IMR-90 (cell line): ENCODE measurements around the gene C3orf49. TPM values are rescaled to one million over a fixed set of nuclear protein-coding genes. Genes with fewer than 3 reads are reported as not detected.

ENCODE experiments used
- ATAC-seq: fragments of 200-7000 bp; cut with Tn5 transposase; 2 replicates; pipeline ENCODE4 v1.9.1; 2020; ENCODE audit warnings: low read depth, mild to moderate bottlenecking, moderate library complexity
- BruUV-seq: library from RNA; stranded (reverse); fragments of 400-500 nt; replicated peaks from 2 replicates; lab custom pipeline; 2021; lab: Mats Ljungman, UMichigan
- CTCF ChIA-PET: fragments of 300-600 bp; formaldehyde crosslinking; extraction: SDS; loops from one replicate; lab custom pipeline; 2021; ENCODE audit warnings: antibody characterized with exemption; lab: Yijun Ruan, JAX
- POLR2A ChIA-PET: fragments of 300-600 bp; sonication (Branson Sonifier 250); formaldehyde crosslinking; loops from one replicate; lab custom pipeline; 2022; ENCODE audit warnings: antibody characterized with exemption; ENCODE audit not compliant: unreplicated experiment; lab: Charles Lee
- DNase-seq: peaks from one replicate; pipeline ENCODE4 v3.0.0; 2013
- H2AFZ ChIP-seq: replicated peaks from 2 replicates; pipeline ENCODE3; 2013; ENCODE audit warnings: low read length, mild to moderate bottlenecking; ENCODE audit not compliant: poor library complexity
- H2AK5ac ChIP-seq: 2 replicates; pipeline ENCODE4 v1.6.1; 2013; ENCODE audit warnings: low read depth, low read length, inconsistent platforms
- H2AK9ac ChIP-seq: replicated peaks from 2 replicates; pipeline ENCODE3; 2013; ENCODE audit warnings: mild to moderate bottlenecking, low read depth, low read length, moderate library complexity; ENCODE audit not compliant: poor library complexity
- H2BK120ac ChIP-seq: 2 replicates; pipeline ENCODE4 v1.6.1; 2013; ENCODE audit warnings: low read depth, low read length, inconsistent platforms
- H2BK15ac ChIP-seq: 3 replicates; pipeline ENCODE4 v1.6.1; 2013; ENCODE audit warnings: low read depth, low read length, inconsistent platforms
- H2BK20ac ChIP-seq: 2 replicates; pipeline ENCODE4 v1.6.1; 2013; ENCODE audit warnings: low read depth, mild to moderate bottlenecking, inconsistent platforms, low read length, moderate library complexity
- H2BK5ac ChIP-seq: 2 replicates; pipeline ENCODE4 v1.6.1; 2013; ENCODE audit warnings: mild to moderate bottlenecking, low read depth, low read length, inconsistent platforms; ENCODE audit not compliant: poor library complexity, severe bottlenecking
- H3K14ac ChIP-seq: replicated peaks from 2 replicates; pipeline ENCODE4 v1.6.1; 2013; ENCODE audit warnings: low read depth, low read length, inconsistent platforms
- H3K18ac ChIP-seq: 2 replicates; pipeline ENCODE4 v1.6.1; 2013; ENCODE audit warnings: low read depth, low read length, control low read depth
- H3K23ac ChIP-seq: 2 replicates; pipeline ENCODE4 v1.6.1; 2013; ENCODE audit warnings: low read depth, low read length, inconsistent platforms
- H3K27ac ChIP-seq: 2 replicates; pipeline ENCODE4 v1.5.1; 2013; ENCODE audit warnings: mild to moderate bottlenecking, control low read depth, low read length; ENCODE audit not compliant: insufficient read depth
- H3K27me3 ChIP-seq: 2 replicates; pipeline ENCODE4 v1.6.1; 2013; ENCODE audit warnings: low read length; ENCODE audit not compliant: control insufficient read depth, insufficient read depth
- H3K36me3 ChIP-seq: 2 replicates; pipeline ENCODE4 v1.6.1; 2013; ENCODE audit warnings: low read length, mixed read lengths; ENCODE audit not compliant: control insufficient read depth, insufficient read depth
- H3K4ac ChIP-seq: 2 replicates; pipeline ENCODE4 v1.6.1; 2013; ENCODE audit warnings: low read depth, low read length, inconsistent platforms
- H3K4me1 ChIP-seq: 2 replicates; pipeline ENCODE4 v1.6.1; 2013; ENCODE audit warnings: low read length, mixed read lengths; ENCODE audit not compliant: control insufficient read depth, insufficient read depth
- H3K4me2 ChIP-seq: 2 replicates; pipeline ENCODE4 v1.6.1; 2013; ENCODE audit warnings: low read depth, mild to moderate bottlenecking, control low read depth, low read length, moderate library complexity
- H3K4me3 ChIP-seq: 2 replicates; pipeline ENCODE4 v1.5.1; 2013; ENCODE audit warnings: low read depth, mild to moderate bottlenecking, control low read depth, low read length, moderate library complexity; ENCODE audit not compliant: insufficient read depth
- H3K56ac ChIP-seq: 2 replicates; pipeline ENCODE4 v1.6.1; 2013; ENCODE audit warnings: low read length, inconsistent platforms; ENCODE audit not compliant: insufficient read depth; ENCODE audit errors: extremely low read depth
- H3K79me1 ChIP-seq, 2 experiments: 2 replicates each; pipeline ENCODE4 v1.6.1; 2013; ENCODE audit warnings: low read length in 2 of 2, inconsistent platforms in 1 of 2, low read depth in 1 of 2
- H3K9ac ChIP-seq: 2 replicates; pipeline ENCODE4 v1.6.1; 2013; ENCODE audit warnings: low read depth, low read length, control low read depth
- H3K9me1 ChIP-seq: 2 replicates; pipeline ENCODE4 v1.6.1; 2013; ENCODE audit warnings: low read length, inconsistent platforms; ENCODE audit not compliant: insufficient read depth
- H3K9me3 ChIP-seq: 2 replicates; pipeline ENCODE4 v1.6.1; 2013; ENCODE audit warnings: low read length; ENCODE audit not compliant: control insufficient read depth, insufficient read depth
- H4K20me1 ChIP-seq: 2 replicates; pipeline ENCODE4 v1.6.1; 2013; ENCODE audit warnings: low read length, inconsistent platforms; ENCODE audit not compliant: insufficient read depth
- H4K5ac ChIP-seq: 2 replicates; pipeline ENCODE4 v1.6.1; 2013; ENCODE audit warnings: mild to moderate bottlenecking, low read depth, low read length, control low read depth
- H4K8ac ChIP-seq, 2 experiments: 2 replicates each; pipeline ENCODE4 v1.6.1; 2013; ENCODE audit warnings: low read depth in 2 of 2, low read length in 2 of 2, control low read depth in 1 of 2, inconsistent platforms in 1 of 2
- H4K91ac ChIP-seq: 2 replicates; pipeline ENCODE4 v1.6.1; 2013; ENCODE audit warnings: low read depth, low read length, inconsistent platforms; ENCODE audit not compliant: insufficient read depth
- ELK1 ChIP-seq: fragments of 150-350 bp; IDR thresholded peaks from 2 replicates; pipeline ENCODE4 v1.6.1; 2016; ENCODE audit warnings: low read depth, mild to moderate bottlenecking, low read length, moderate library complexity, borderline replicate concordance
- MXI1 ChIP-seq: IDR thresholded peaks from 2 replicates; pipeline ENCODE4 v1.6.1; 2012; ENCODE audit warnings: low read depth, mild to moderate bottlenecking, low read length, moderate library complexity, borderline replicate concordance
- WGBS, 2 experiments: methylation state at CpG; one replicate each; pipeline versions ENCODE4 v1.1.5 to v1.1.7; 2013; ENCODE audit warnings: missing lambda C conversion rate in 2 of 2; ENCODE audit not compliant: insufficient read length in 1 of 2; ENCODE audit errors: extremely low coverage in 2 of 2; 5-methylcytosine and 5-hydroxymethylcytosine counted together
- dilution Hi-C: fragments of 300-500 bp; cut with HindIII; formaldehyde crosslinking; loops from one replicate; pipeline ENCODE4 v1.14.3; 2018; ENCODE audit warnings: low sequenced_read_pairs; ENCODE audit not compliant: unreplicated experiment
- in situ Hi-C: fragments of 300-500 bp; cut with MboI; formaldehyde crosslinking; loops from 3 replicates; pipeline ENCODE4 v1.14.3; 2019; ENCODE audit warnings: low sequenced_read_pairs, inconsistent platforms, mixed read lengths
- intact Hi-C: fragments of 100-400 bp; cut with micrococcal nuclease; formaldehyde crosslinking; loops from 2 replicates; pipeline ENCODE4 v1.10.0; 2022
- polyA plus RNA-seq, 3 experiments: library from polyadenylated mRNA; depleted of rRNA; stranded (reverse); fragments of >200 nt; gene quantifications; 2 replicates each; pipeline ENCODE4 v1.2.3, GENCODE V29; 2012; ENCODE audit warnings: low replicate concordance in 1 of 3
- total RNA-seq: library from RNA; depleted of rRNA; stranded (reverse); fragments of >200 nt; gene quantifications from 2 replicates; pipeline ENCODE4 v1.2.3, GENCODE V29; 2012

The C3orf49 gene
- total and polyA plus RNA-seq, 2 of the 4 experiments (the other 2 are of a cell fraction): not detected

GRCh38 chr3:63863150-63864007 lies 44.3 kb downstream of the C3orf49 start, which contains the start of the genes ATXN7 and THOC7:
ATXN7 (plus strand) TSS chr3:63863867; CDS start chr3:63912599, 48,732 bp downstream.
THOC7 (minus strand) TSS chr3:63863805; CDS start chr3:63863790, 15 bp downstream.
- peak within 1 kb of the TSS; percentile 94 for H2AK5ac ChIP-seq
- ChIA-PET POLR2A (no interaction called here), CTCF (no interaction called here)
- H4K5ac ChIP-seq: peak within 1 kb of the TSS; percentile 82
- peak within 1 kb of the TSS; percentile 94 for H3K4me3 ChIP-seq
- H3K9me3 ChIP-seq: no peaks in the 10 kb centered on the region
- peak; percentile 38 for DNase-seq
- no peaks in the 10 kb centered on the region for H3K27me3 ChIP-seq
- peak within 1 kb of the TSS; percentile 96 for H2AFZ ChIP-seq
- peak within 1 kb of the TSS; percentile 57 for H3K56ac ChIP-seq
- peak; percentile 84 for ATAC-seq
- H3K27ac ChIP-seq: peak within 1 kb of the TSS; percentile 90
- peak within 1 kb of the TSS; percentile 100 for H3K23ac ChIP-seq
- peak within 1 kb of the TSS; percentile 70 for H2BK20ac ChIP-seq
- H2AK9ac ChIP-seq: peak within 1 kb of the TSS; percentile 96
- no peaks in the 10 kb centered on the region; the same call in 1 of the 2 replicates for H3K36me3 ChIP-seq
- H3K14ac ChIP-seq: peak within 1 kb of the TSS; percentile 97
- dilution Hi-C loops (no loop called here), intact Hi-C loops (loop anchor here (2.0 to 5.0 kb wide), 2 partner anchors 114 to 129 kb away; no protein-coding TSS in a partner anchor), in situ Hi-C loops (no loop called here)
- H2BK5ac ChIP-seq: peak within 1 kb of the TSS; percentile 93
- H3K4me2 ChIP-seq: peak within 1 kb of the TSS; percentile 99
- H4K20me1 ChIP-seq: no peaks in the 10 kb centered on the region; the same call in 1 of the 2 replicates
- BruUV-seq: no TSS peak
- H3K9ac ChIP-seq: peak within 1 kb of the TSS; percentile 95
- WGBS, 2 experiments: 2% methylated on average over 33 of the region's 98 CpGs; no CpG with 5 or more reads in 1 of the 2 experiments
- TF ChIP-seq MXI1 (peak; percentile 88), ELK1 (no peak)
- H4K8ac ChIP-seq: peak within 1 kb of the TSS; percentile 53 to 97
- H4K91ac ChIP-seq: peak within 1 kb of the TSS; percentile 91
- H3K4ac ChIP-seq: peak within 1 kb of the TSS; percentile 90
- H2BK120ac ChIP-seq: peak within 1 kb of the TSS; percentile 79
- H3K18ac ChIP-seq: peak within 1 kb of the TSS; percentile 79
- peak within 1 kb of the TSS; percentile 74; the same call in 1 of the 3 replicates for H2BK15ac ChIP-seq
- peaks cover 44 to 69% of the 10 kb centered on the region in 2 experiments for H3K79me1 ChIP-seq
- peaks cover 3% of the 10 kb centered on the region; the same call in 1 of the 2 replicates for H3K4me1 ChIP-seq
- H3K9me1 ChIP-seq: peaks cover 7% of the 10 kb centered on the region
